Astrocyte (in vitro differentiated cells and primary cell): ENCODE measurements around the gene MRTFB.

Source experiments
- CTCF ChIP-seq: IDR thresholded peaks from 2 replicates; pipeline ENCODE4 v1.5.1; 2011; ENCODE audit warnings: low read depth, mild to moderate bottlenecking, inconsistent platforms, low read length, moderate library complexity; ENCODE audit not compliant: insufficient read depth
- EZH2 ChIP-seq: IDR thresholded peaks from 2 replicates; pipeline ENCODE4 v1.6.1; 2012; ENCODE audit warnings: mild to moderate bottlenecking, low read length, inconsistent platforms; ENCODE audit not compliant: insufficient read depth

- TF ChIP-seq CTCF (no peak), EZH2 (no peak)
Observed at GRCh38 chr16:14278749-14279148, 207.6 kb downstream of the MRTFB start.
